Coronary artery (tissue), 2 donors: Measurements from ENCODE around the gene ZFR2.

Experiments
- DNase-seq: peaks from one replicate; pipeline ENCODE4 v3.0.0-alpha.2; 2017; ENCODE audit warnings: low spot score
- H3K27ac ChIP-seq, 2 donors: fragments of 200-600 bp; sonication (generic); one replicate each; pipeline ENCODE4 v1.5.1; 2016 to 2019
- H3K4me3 ChIP-seq: fragments of 200-600 bp; sonication (generic); 2 replicates; pipeline ENCODE4 v1.5.1; 2016; ENCODE audit warnings: mild to moderate bottlenecking, moderate library complexity
- CTCF ChIP-seq: fragments of 200-600 bp; sonication (generic); IDR thresholded peaks from one replicate; pipeline ENCODE4 v1.5.1; 2019; ENCODE audit warnings: antibody characterized with exemption

Gene ZFR2

GRCh38 chr19:3849787-3850186, 19.1 kb downstream of the ZFR2 start:
- no peak overlapping the region for H3K27ac ChIP-seq
- TF ChIP-seq CTCF, result no peak
- no peak for DNase-seq
- no peak overlapping the region for H3K4me3 ChIP-seq

GRCh38 chr19:3849092-3849491, 19.7 kb downstream of the ZFR2 start:
- TF ChIP-seq CTCF, result no peak
- Histone ChIP-seq H3K27ac (no peak overlapping the region), H3K4me3 (no peak overlapping the region)
- DNase-seq, result no peak

DNA sequence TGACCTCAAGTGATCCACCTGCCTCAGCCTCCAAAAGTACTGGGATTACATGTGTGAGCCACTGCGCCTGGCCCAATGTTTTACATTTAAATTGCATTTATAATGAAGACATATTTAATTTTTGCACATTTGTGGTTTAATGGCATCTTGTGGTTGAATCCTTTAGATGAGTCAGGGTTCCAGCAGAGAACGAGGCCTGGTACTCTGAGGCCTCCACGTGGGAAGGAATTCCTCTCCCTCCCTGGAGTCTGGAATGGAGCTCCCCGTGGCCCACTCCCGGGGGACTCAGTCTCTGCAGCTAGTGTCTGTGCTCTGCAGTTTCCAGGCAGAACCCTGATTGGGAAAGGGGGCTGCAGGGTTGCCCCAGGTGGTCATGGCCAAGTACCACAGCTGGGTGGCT, 24.2 kb downstream of the ZFR2 start:
- no peak overlapping the region for H3K27ac ChIP-seq
- DNase-seq, result no peak
- TF ChIP-seq CTCF, result no peak
- no peak overlapping the region for H3K4me3 ChIP-seq

GRCh38 chr19:3842948-3843347, 25.9 kb downstream of the ZFR2 start:
- no peak for DNase-seq
- H3K4me3 ChIP-seq, result no peak overlapping the region
- no peak for TF ChIP-seq CTCF
- no peak overlapping the region for H3K27ac ChIP-seq

DNA sequence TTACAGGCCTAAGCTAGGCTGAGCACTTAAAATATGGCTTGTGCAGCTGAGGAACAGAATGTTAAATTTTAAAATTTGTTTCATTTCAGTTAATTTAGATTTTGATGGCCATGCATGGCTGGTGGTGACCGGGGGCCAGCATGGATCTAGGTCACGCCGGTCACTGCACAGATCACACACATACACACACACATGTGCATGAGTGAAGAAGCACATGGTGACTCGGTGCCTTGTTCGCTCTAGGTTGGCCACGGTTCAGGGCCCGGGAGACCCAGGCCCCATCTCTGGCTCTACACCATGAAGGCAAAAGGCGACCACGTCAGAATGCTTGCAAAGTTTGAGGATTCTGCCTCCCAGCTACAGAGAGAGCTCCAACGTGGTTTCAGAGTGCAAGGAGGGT, 28.0 kb downstream of the ZFR2 start:
- no peak for DNase-seq
- H3K27ac ChIP-seq, result no peak overlapping the region
- H3K4me3 ChIP-seq, result no peak overlapping the region
- no peak for TF ChIP-seq CTCF

DNA sequence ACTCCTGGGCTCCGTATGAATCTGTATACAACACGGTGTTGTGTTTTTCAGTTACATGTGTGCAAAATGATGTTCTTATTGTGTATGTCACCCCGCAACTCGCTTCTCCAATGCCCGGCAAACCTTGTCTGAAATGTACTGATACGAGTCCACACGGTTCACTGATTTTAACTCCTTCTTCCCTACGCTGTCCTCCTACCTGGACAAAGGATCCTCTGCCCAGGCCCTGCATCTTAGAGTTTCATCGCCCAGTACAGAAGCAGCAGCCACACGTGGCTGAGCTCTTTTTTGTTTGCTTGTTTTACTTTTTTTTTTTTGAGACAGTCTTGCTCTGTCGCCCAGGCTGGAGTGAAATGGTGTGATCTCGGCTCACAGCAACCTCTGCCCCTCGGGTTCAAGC, 28.9 kb downstream of the ZFR2 start:
- DNase-seq, result no peak
- Histone ChIP-seq H3K4me3 (no peak overlapping the region), H3K27ac (no peak overlapping the region)
- no peak for TF ChIP-seq CTCF

- no peak for DNase-seq
- Histone ChIP-seq H3K27ac (no peak overlapping the region), H3K4me3 (no peak overlapping the region)
- no peak for TF ChIP-seq CTCF
Observed at GRCh38 chr19:3838661-3839060, 30.2 kb downstream of the ZFR2 start.
